Activated CD4-positive, alpha-beta T cell treated with anti-CD3 and anti-CD28 coated beads, Interleukin-2, amount 10 ng/mL, durations not matched to agents 7 days and 5 days (primary cell): ENCODE results near the gene GZMA. TPM values are rescaled to one million over a fixed set of nuclear protein-coding genes. Genes with fewer than 3 reads are reported as not detected.

Source experiments
- CTCF ChIA-PET: fragments of 350-600 bp; sonication (Branson Sonifier 250); formaldehyde crosslinking; loops from one replicate; lab custom pipeline; 2021; ENCODE audit warnings: antibody characterized with exemption; lab: Charles Lee
- POLR2A ChIA-PET: fragments of 350-600 bp; sonication (Branson Sonifier 250); formaldehyde crosslinking; loops from one replicate; lab custom pipeline; 2021; ENCODE audit warnings: antibody characterized with exemption; lab: Charles Lee
- DNase-seq: peaks from one replicate; pipeline ENCODE4 v3.0.0-alpha.2; 2020
- H3K27ac Mint-ChIP-seq: one replicate; pipeline ENCODE4 v1.8.0; 2021; ENCODE audit warnings: mild to moderate bottlenecking, moderate library complexity, mixed read lengths
- H3K27me3 Mint-ChIP-seq: one replicate; pipeline ENCODE4 v1.8.0; 2021; ENCODE audit warnings: mixed read lengths
- H3K36me3 Mint-ChIP-seq: one replicate; pipeline ENCODE4 v1.8.0; 2021; ENCODE audit warnings: low read depth, mixed read lengths
- H3K4me1 Mint-ChIP-seq: one replicate; pipeline ENCODE4 v1.8.0; 2021; ENCODE audit warnings: mixed read lengths
- H3K4me3 Mint-ChIP-seq: one replicate; pipeline ENCODE4 v1.8.0; 2021; ENCODE audit warnings: mild to moderate bottlenecking, moderate library complexity, mixed read lengths
- H3K9me3 Mint-ChIP-seq: one replicate; pipeline ENCODE4 v1.8.0; 2021; ENCODE audit warnings: mixed read lengths
- total RNA-seq, 2 experiments: library from RNA; stranded (reverse); gene quantifications; one replicate each; pipeline ENCODE4 v1.2.3, GENCODE V29; 2021

Gene GZMA
- 100 to 1,000 TPM; 165 to 168 TPM for total RNA-seq

- peak; percentile 71 for DNase-seq
- ChIA-PET POLR2A (interaction anchor here (0.6 kb wide), 1 partner anchor 28 kb away, joined by 3 read pairs; no protein-coding TSS in a partner anchor), CTCF (interaction anchor here (0.9 to 1.0 kb wide), 2 partner anchors 40 to 44 kb away, joined by 3 read pairs; no protein-coding TSS in a partner anchor)
- peaks cover 68% of the 10 kb centered on the region for H3K36me3 Mint-ChIP-seq
- H3K4me1 Mint-ChIP-seq, result peaks cover 90% of the 10 kb centered on the region
- peaks cover 11% of the 10 kb centered on the region for H3K27me3 Mint-ChIP-seq
- peak within 1 kb of the TSS; percentile 94 for H3K27ac Mint-ChIP-seq
- peak within 1 kb of the TSS; percentile 72 for H3K4me3 Mint-ChIP-seq
- peaks cover 26% of the 10 kb centered on the region for H3K9me3 Mint-ChIP-seq
These were observed at the start of gene GZMA for GRCh38 chr5:55102348-55102747. Gene GZMA, plus strand, starts transcription at chr5:55102646. Its CDS starts 37 bp downstream, at chr5:55102683.

- POLR2A ChIA-PET, result no interaction called here
- Mint-ChIP-seq H3K4me1 (peaks cover 43% of the 10 kb centered on the region), H3K9me3 (peaks cover 56% of the 10 kb centered on the region), H3K36me3 (peaks cover 58% of the 10 kb centered on the region), H3K27ac (no peak overlapping the region), H3K27me3 (peaks cover 3% of the 10 kb centered on the region), H3K4me3 (no peak overlapping the region)
- CTCF ChIA-PET, result no interaction called here
- no peak for DNase-seq
These were observed 47.3 kb upstream of the GZMA start for GRCh38 chr5:55055183-55055582.

- peak overlapping the region; percentile 91 for H3K27ac Mint-ChIP-seq
- peak; percentile 86 for DNase-seq
- H3K36me3 Mint-ChIP-seq, result peaks cover 58% of the 10 kb centered on the region
- H3K4me1 Mint-ChIP-seq, result peaks cover 80% of the 10 kb centered on the region
- H3K27me3 Mint-ChIP-seq, result peaks cover 3% of the 10 kb centered on the region
- H3K4me3 Mint-ChIP-seq, result peak overlapping the region; percentile 58
- POLR2A ChIA-PET, result interaction anchor here (0.6 to 1.3 kb wide), 2 partner anchors 12 to 34 kb away, joined by 3 to 4 read pairs; no protein-coding TSS in a partner anchor
- H3K9me3 Mint-ChIP-seq, result peaks cover 38% of the 10 kb centered on the region
- CTCF ChIA-PET, result interaction anchor here (0.6 to 4.7 kb wide), 19 partner anchors 9 to 156 kb away, joined by 3 to 44 read pairs (median 4); partner anchors contain the start of genes ESM1 and GZMA
These were observed 40.2 kb upstream of the GZMA start for GRCh38 chr5:55062039-55062779.

GRCh38 chr5:55063220-55063863, 39.1 kb upstream of the GZMA start:
- H3K27me3 Mint-ChIP-seq, result peaks cover 2% of the 10 kb centered on the region
- CTCF ChIA-PET, result interaction anchor here (1.1 kb wide), 1 partner anchor 68 kb away, joined by 3 read pairs; no protein-coding TSS in a partner anchor
- H3K4me3 Mint-ChIP-seq, result no peak overlapping the region
- peak overlapping the region; percentile 91 for H3K27ac Mint-ChIP-seq
- POLR2A ChIA-PET, result no interaction called here
- peaks cover 79% of the 10 kb centered on the region for H3K4me1 Mint-ChIP-seq
- peaks cover 60% of the 10 kb centered on the region for H3K36me3 Mint-ChIP-seq
- no peak for DNase-seq
- H3K9me3 Mint-ChIP-seq, result peaks cover 35% of the 10 kb centered on the region

GRCh38 chr5:55063899-55064298, 38.5 kb upstream of the GZMA start:
- POLR2A ChIA-PET, result no interaction called here
- Mint-ChIP-seq H3K27ac (peak overlapping the region; percentile 10), H3K36me3 (peaks cover 54% of the 10 kb centered on the region), H3K27me3 (no peaks in the 10 kb centered on the region), H3K4me1 (peaks cover 74% of the 10 kb centered on the region), H3K9me3 (peaks cover 31% of the 10 kb centered on the region), H3K4me3 (no peak overlapping the region)
- DNase-seq, result no peak
- CTCF ChIA-PET, result interaction anchor here (1.1 kb wide), 1 partner anchor 68 kb away, joined by 3 read pairs; no protein-coding TSS in a partner anchor

- H3K9me3 Mint-ChIP-seq, result peaks cover 37% of the 10 kb centered on the region
- H3K27me3 Mint-ChIP-seq, result no peaks in the 10 kb centered on the region
- peak overlapping the region; percentile 69 for H3K27ac Mint-ChIP-seq
- ChIA-PET POLR2A (no interaction called here), CTCF (no interaction called here)
- no peak overlapping the region for H3K4me3 Mint-ChIP-seq
- DNase-seq, result no peak
- peaks cover 80% of the 10 kb centered on the region for H3K4me1 Mint-ChIP-seq
- H3K36me3 Mint-ChIP-seq, result peaks cover 54% of the 10 kb centered on the region
These were observed 37.9 kb upstream of the GZMA start for GRCh38 chr5:55064523-55064922.

- peaks cover 32% of the 10 kb centered on the region for H3K9me3 Mint-ChIP-seq
- peaks cover 54% of the 10 kb centered on the region for H3K36me3 Mint-ChIP-seq
- peaks cover 81% of the 10 kb centered on the region for H3K4me1 Mint-ChIP-seq
- H3K27ac Mint-ChIP-seq, result peak overlapping the region; percentile 54
- no peak for DNase-seq
- POLR2A ChIA-PET, result interaction anchor here (0.6 kb wide), 1 partner anchor 576 kb away, joined by 4 read pairs; no protein-coding TSS in a partner anchor
- CTCF ChIA-PET, result interaction anchor here (1.2 to 1.5 kb wide), 3 partner anchors 13 to 29 kb away, joined by 3 to 6 read pairs (median 4); no protein-coding TSS in a partner anchor
- no peaks in the 10 kb centered on the region for H3K27me3 Mint-ChIP-seq
- no peak overlapping the region for H3K4me3 Mint-ChIP-seq
These were observed 36.2 kb upstream of the GZMA start for GRCh38 chr5:55066277-55066676.

GRCh38 chr5:55070968-55071367, 31.5 kb upstream of the GZMA start:
- H3K9me3 Mint-ChIP-seq, result peaks cover 26% of the 10 kb centered on the region
- peaks cover 38% of the 10 kb centered on the region for H3K36me3 Mint-ChIP-seq
- CTCF ChIA-PET, result interaction anchor here (1.0 to 3.2 kb wide), 6 partner anchors 9 to 77 kb away, joined by 3 to 8 read pairs (median 6); no protein-coding TSS in a partner anchor
- peak overlapping the region; percentile 0 for H3K27ac Mint-ChIP-seq
- H3K27me3 Mint-ChIP-seq, result no peaks in the 10 kb centered on the region
- no peak for DNase-seq
- H3K4me3 Mint-ChIP-seq, result no peak overlapping the region
- POLR2A ChIA-PET, result interaction anchor here (0.5 to 0.7 kb wide), 2 partner anchors 46 to 237 kb away, joined by 3 read pairs; partner anchors contain the start of genes DHX29 and MTREX
- peaks cover 75% of the 10 kb centered on the region for H3K4me1 Mint-ChIP-seq

GRCh38 chr5:55071413-55071812, 31.0 kb upstream of the GZMA start:
- no peak for DNase-seq
- Mint-ChIP-seq H3K4me1 (peaks cover 71% of the 10 kb centered on the region), H3K36me3 (peaks cover 34% of the 10 kb centered on the region), H3K9me3 (peaks cover 22% of the 10 kb centered on the region), H3K27me3 (no peaks in the 10 kb centered on the region), H3K27ac (peak overlapping the region; percentile 92), H3K4me3 (no peak overlapping the region)
- CTCF ChIA-PET, result interaction anchor here (0.6 to 2.0 kb wide), 6 partner anchors 9 to 77 kb away, joined by 3 to 8 read pairs (median 4); no protein-coding TSS in a partner anchor
- POLR2A ChIA-PET, result interaction anchor here (0.5 to 0.7 kb wide), 2 partner anchors 47 to 236 kb away, joined by 3 read pairs; partner anchors contain the start of genes DHX29 and MTREX

GRCh38 chr5:55072666-55073065, 29.8 kb upstream of the GZMA start:
- Mint-ChIP-seq H3K36me3 (peaks cover 27% of the 10 kb centered on the region), H3K9me3 (peaks cover 14% of the 10 kb centered on the region), H3K4me3 (peak overlapping the region; percentile 61), H3K4me1 (peaks cover 60% of the 10 kb centered on the region), H3K27ac (peak overlapping the region; percentile 92), H3K27me3 (no peaks in the 10 kb centered on the region)
- DNase-seq, result peak; percentile 47
- POLR2A ChIA-PET, result no interaction called here
- CTCF ChIA-PET, result interaction anchor here (1.4 to 1.8 kb wide), 2 partner anchors 11 to 21 kb away, joined by 4 to 5 read pairs; no protein-coding TSS in a partner anchor

GRCh38 chr5:55073211-55073610, 29.2 kb upstream of the GZMA start:
- Mint-ChIP-seq H3K9me3 (peaks cover 18% of the 10 kb centered on the region), H3K4me3 (peak overlapping the region; percentile 61), H3K4me1 (peaks cover 62% of the 10 kb centered on the region), H3K27me3 (peaks cover 4% of the 10 kb centered on the region), H3K27ac (peak overlapping the region; percentile 92), H3K36me3 (peaks cover 32% of the 10 kb centered on the region)
- ChIA-PET POLR2A (no interaction called here), CTCF (interaction anchor here (1.4 to 2.2 kb wide), 3 partner anchors 11 to 23 kb away, joined by 4 to 19 read pairs (median 5); no protein-coding TSS in a partner anchor)
- no peak for DNase-seq

GRCh38 chr5:55081541-55081940, 20.9 kb upstream of the GZMA start:
- no peak overlapping the region for H3K27ac Mint-ChIP-seq
- H3K4me3 Mint-ChIP-seq, result no peak overlapping the region
- peaks cover 65% of the 10 kb centered on the region for H3K36me3 Mint-ChIP-seq
- POLR2A ChIA-PET, result no interaction called here
- CTCF ChIA-PET, result interaction anchor here (0.8 to 1.1 kb wide), 5 partner anchors 12 to 56 kb away, joined by 3 to 4 read pairs (median 3); no protein-coding TSS in a partner anchor
- peaks cover 9% of the 10 kb centered on the region for H3K27me3 Mint-ChIP-seq
- no peak for DNase-seq
- peaks cover 50% of the 10 kb centered on the region for H3K9me3 Mint-ChIP-seq
- H3K4me1 Mint-ChIP-seq, result peaks cover 13% of the 10 kb centered on the region
